Panc1 (cell line): ENCODE data around the gene LRRN4CL. TPM values are rescaled to one million over a fixed set of nuclear protein-coding genes. Genes with fewer than 3 reads are reported as not detected.
A peak's percentile ranks its signal among the peaks of the same experiment; 100 is the strongest.

Experiments
- ATAC-seq: fragments of 200-7000 bp; cut with Tn5 transposase; 2 replicates; pipeline ENCODE4 v1.9.1; 2020; ENCODE audit warnings: mild to moderate bottlenecking, moderate library complexity
- Bru-seq: library from RNA; stranded (reverse); fragments of 400-500 nt; gene quantifications from one replicate; lab custom pipeline; 2021; lab: Mats Ljungman, UMichigan
- BruChase-seq, 2 experiments: library from RNA; stranded (reverse); fragments of 400-500 nt; gene quantifications; one replicate each; lab custom pipeline; 2021; lab: Mats Ljungman, UMichigan
- BruUV-seq: library from RNA; stranded (reverse); fragments of 400-500 nt; replicated peaks from 2 replicates; lab custom pipeline; 2021; lab: Mats Ljungman, UMichigan
- CTCF ChIA-PET: fragments of 300-600 bp; sonication (Branson Sonifier 250); formaldehyde crosslinking; loops from one replicate; lab custom pipeline; 2022; ENCODE audit warnings: antibody characterized with exemption; lab: Charles Lee
- POLR2A ChIA-PET: fragments of 300-600 bp; sonication (Branson Sonifier 250); formaldehyde crosslinking; loops from one replicate; lab custom pipeline; 2022; ENCODE audit warnings: antibody characterized with exemption; lab: Charles Lee
- DNase-seq: peaks from one replicate; pipeline ENCODE4 v3.0.0-alpha.2; 2010; ENCODE audit warnings: low read depth, low spot score
- H3K27ac ChIP-seq: 2 replicates; pipeline ENCODE4 v1.5.1; 2011; ENCODE audit warnings: mild to moderate bottlenecking, low read length, inconsistent platforms
- H3K27me3 ChIP-seq: fragments of 200-500 bp; sonication (Bioruptor generic); 2 replicates; pipeline ENCODE4 v1.6.0; 2014; ENCODE audit warnings: low read length, inconsistent platforms; ENCODE audit not compliant: control insufficient read depth, insufficient read depth
- H3K36me3 ChIP-seq: fragments of 200-500 bp; sonication (Bioruptor generic); 2 replicates; pipeline ENCODE4 v1.5.1; 2014; ENCODE audit warnings: inconsistent platforms, mild to moderate bottlenecking, low read length, moderate library complexity; ENCODE audit not compliant: control insufficient read depth, insufficient read depth
- H3K4me1 ChIP-seq: 2 replicates; pipeline ENCODE4 v1.5.1; 2011; ENCODE audit warnings: inconsistent platforms, mild to moderate bottlenecking, low read length, moderate library complexity; ENCODE audit not compliant: control insufficient read depth, insufficient read depth
- H3K4me3 ChIP-seq, 2 experiments: 2 replicates each; pipeline ENCODE4 v1.5.1; 2011 to 2012; ENCODE audit warnings: low read depth in 2 of 2, low read length in 2 of 2, mild to moderate bottlenecking in 2 of 2, inconsistent platforms in 1 of 2, moderate library complexity in 1 of 2
- H3K9me3 ChIP-seq: fragments of 200-500 bp; sonication (Bioruptor generic); 2 replicates; pipeline ENCODE4 v1.5.1; 2014; ENCODE audit warnings: low read depth, mild to moderate bottlenecking, inconsistent platforms, low read length, moderate library complexity; ENCODE audit not compliant: control insufficient read depth, insufficient read depth
- CTCF ChIP-seq: fragments of 450-650 bp; IDR thresholded peaks from 2 replicates; pipeline ENCODE4 v1.5.1; 2017; ENCODE audit warnings: mild to moderate bottlenecking
- POLR2AphosphoS5 ChIP-seq: IDR thresholded peaks from 2 replicates; pipeline ENCODE4 v1.6.1; 2012; ENCODE audit warnings: mild to moderate bottlenecking, low read depth, low read length, moderate library complexity
- REST ChIP-seq, 2 experiments: IDR thresholded peaks; 2 replicates each; pipeline ENCODE4 v1.6.1; 2011 to 2012; ENCODE audit warnings: low read depth in 2 of 2, control low read depth in 1 of 2, low read length in 1 of 2, mild to moderate bottlenecking in 1 of 2, moderate library complexity in 1 of 2; ENCODE audit not compliant: insufficient read depth in 1 of 2
- SIN3A ChIP-seq: IDR thresholded peaks from 2 replicates; pipeline ENCODE4 v1.6.1; 2012; ENCODE audit warnings: low read depth, mild to moderate bottlenecking, low read length, moderate library complexity, borderline replicate concordance; ENCODE audit not compliant: insufficient read depth
- TCF7L2 ChIP-seq: IDR thresholded peaks from 2 replicates; pipeline ENCODE4 v1.6.1; 2011; ENCODE audit warnings: mild to moderate bottlenecking, low read depth, low read length, inconsistent platforms
- in situ Hi-C: cut with HindIII; loops from 2 replicates; pipeline ENCODE4 v1.10.0; 2016; ENCODE audit warnings: low sequenced_read_pairs, low pct_unique_long_range_greater_than_20kb
- intact Hi-C: fragments of 100-400 bp; cut with micrococcal nuclease; formaldehyde crosslinking; loops from one replicate; pipeline ENCODE4 v1.10.0; 2022; ENCODE audit not compliant: unreplicated experiment
- long read RNA-seq: library from polyadenylated mRNA; unstranded; transcript quantifications from one replicate; pipeline ENCODE4 v2.0.0, GENCODE V29; 2021; ENCODE audit not compliant: unreplicated experiment
- polyA plus RNA-seq: library from polyadenylated mRNA; unstranded; fragments of >200 nt; gene quantifications from one replicate; pipeline ENCODE4 v1.2.1, GENCODE V29; 2012; ENCODE audit warnings: missing spikeins; ENCODE audit not compliant: insufficient read length
- total RNA-seq: library from RNA; stranded (reverse); gene quantifications from one replicate; pipeline ENCODE4 v1.2.1, GENCODE V29; 2021; ENCODE audit not compliant: unreplicated experiment

The LRRN4CL gene
- total RNA-seq (0.13 TPM), Bru-seq, nascent RNA (percentile 45 among the genes with signal in this experiment), BruChase-seq, experiment 1, labeled RNA remaining after a 2-hour chase (percentile 35 among the genes with signal in this experiment), BruChase-seq, experiment 2, labeled RNA remaining after a 6-hour chase (percentile 37 among the genes with signal in this experiment)
- 0.08 TPM for polyA plus RNA-seq
- long read RNA-seq, result 0 reads

GRCh38 chr11:62689421-62690183 lies at the start of gene LRRN4CL:
Gene LRRN4CL (minus strand): TSS chr11:62689530. CDS start chr11:62688508, 1,022 bp downstream.
- ChIA-PET CTCF (no interaction called here), POLR2A (no interaction called here)
- no peaks in the 10 kb centered on the region for H3K36me3 ChIP-seq
- no peak for TF ChIP-seq TCF7L2
- TF ChIP-seq CTCF, result no peak
- no peak for TF ChIP-seq SIN3A
- no peak for TF ChIP-seq REST (IDR thresholded peaks at IDR 0.05; ENCODE audit: insufficient read depth in 1 of 2, low read depth in 2 of 2, low read length in 1 of 2)
- TF ChIP-seq POLR2AphosphoS5, result no peak
- no peaks in the 10 kb centered on the region for H3K27me3 ChIP-seq
- no peaks in the 10 kb centered on the region for H3K4me1 ChIP-seq
- H3K9me3 ChIP-seq, result no peaks in the 10 kb centered on the region
- in situ Hi-C loops (no loop called here), intact Hi-C loops (no loop called here)
- BruUV-seq, result no TSS peak
- DNase-seq, result no peak
- no peak within 1 kb of the TSS for H3K27ac ChIP-seq
- H3K4me3 ChIP-seq, result no peak within 1 kb of the TSS
- no peak; the same call in 1 of the 2 replicates for ATAC-seq

- TF ChIP-seq POLR2AphosphoS5 (no peak), REST (IDR thresholded peaks at IDR 0.05; ENCODE audit: insufficient read depth in 1 of 2, low read depth in 2 of 2, low read length in 1 of 2) (no peak), CTCF (no peak), TCF7L2 (no peak), SIN3A (no peak)
- CTCF ChIA-PET, result no interaction called here
- Histone ChIP-seq H3K4me3 (no peak overlapping the region), H3K9me3 (no peaks in the 10 kb centered on the region), H3K4me1 (no peaks in the 10 kb centered on the region), H3K36me3 (peaks cover 17% of the 10 kb centered on the region), H3K27me3 (no peaks in the 10 kb centered on the region), H3K27ac (no peak overlapping the region)
- ATAC-seq (no peak), DNase-seq (no peak)
- in situ Hi-C loops, result no loop called here
- intact Hi-C loops, result no loop called here
- no TSS peak for BruUV-seq
- POLR2A ChIA-PET, result no interaction called here
These were observed 47.9 kb upstream of the LRRN4CL start for GRCh38 chr11:62737196-62737595.
